ENCODE data around the gene AURKB. TPM values are rescaled to one million over a fixed set of nuclear protein-coding genes. Genes with fewer than 3 reads are reported as not detected.
A peak's percentile ranks its signal among the peaks of the same experiment; 100 is the strongest.

Gene AURKB
- total and polyA plus RNA-seq, 2 of the 13 experiments (the other 11 are each of a cell fraction or from before 2014, with no cell fraction given): 29.5 to 75.3 TPM

DNA sequence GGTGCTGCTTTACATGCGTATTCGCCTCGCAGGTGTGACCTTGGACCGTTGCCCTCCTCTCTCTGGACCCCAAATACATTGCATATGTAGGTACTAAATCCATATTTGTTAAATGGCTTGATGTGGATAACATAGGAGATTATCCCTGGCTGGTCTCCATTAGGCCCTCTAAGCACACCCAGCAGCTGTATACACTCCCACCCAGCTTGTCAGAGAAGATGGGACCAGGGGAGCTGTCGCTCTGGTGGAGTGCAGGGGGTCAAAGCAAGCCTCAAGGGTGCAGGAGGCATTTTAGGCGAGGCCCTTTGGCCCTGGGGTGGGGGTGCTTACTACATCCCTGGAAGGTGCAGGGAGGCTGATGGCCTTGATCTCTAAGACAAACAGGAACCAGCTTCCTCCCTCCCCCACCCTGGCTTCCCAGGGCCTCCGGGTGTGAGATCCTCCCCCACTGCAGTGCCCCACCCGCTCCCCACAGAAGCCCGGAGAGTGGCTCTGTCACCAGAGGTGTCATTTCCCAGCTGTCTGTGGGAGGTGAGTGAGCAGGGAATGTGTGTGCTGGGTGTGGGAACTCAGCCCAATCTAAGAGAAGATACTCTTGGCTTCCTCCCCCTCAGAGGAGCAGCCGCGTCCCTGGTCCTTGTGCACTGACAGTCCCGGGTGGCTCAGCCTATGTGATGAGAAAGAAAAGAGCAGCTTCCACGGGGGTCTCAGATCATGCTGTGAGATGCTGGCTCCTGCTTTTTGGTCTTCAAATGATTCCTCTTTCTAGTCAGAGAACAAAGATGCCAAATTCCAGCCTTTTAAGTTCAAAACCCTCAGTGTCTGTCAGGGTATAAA, 46.2 kb downstream of the AURKB start (continued):
- TF ChIP-seq POGK (CRISPR knock-in tag; conservative IDR thresholded peaks at IDR 0.05) (no peak), NR3C1 (CRISPR knock-in tag; IDR thresholded peaks at IDR 0.05) (no peak), AGO2 (optimal IDR thresholded peaks at IDR 0.05; ENCODE audit: low read depth, low read length) (no peak), TFE3 (CRISPR knock-in tag; IDR thresholded peaks at IDR 0.05) (no peak), HMG20A (CRISPR knock-in tag; IDR thresholded peaks at IDR 0.05; ENCODE audit: borderline replicate concordance) (no peak; the same call in 1 of the 2 replicates), ZFP82 (CRISPR knock-in tag; IDR thresholded peaks at IDR 0.05; ENCODE audit: borderline replicate concordance) (no peak), ZSCAN22 (CRISPR knock-in tag; IDR thresholded peaks at IDR 0.05) (no peak), PAF1 (CRISPR knock-in tag; IDR thresholded peaks at IDR 0.05) (no peak), KDM5A (IDR thresholded peaks at IDR 0.05; ENCODE audit: borderline replicate concordance, low read length) (no peak), FOSL2 (CRISPR knock-in tag; IDR thresholded peaks at IDR 0.05) (no peak), KDM5B (CRISPR knock-in tag; IDR thresholded peaks at IDR 0.05; ENCODE audit: borderline replicate concordance) (no peak), ZNF605 (CRISPR knock-in tag; IDR thresholded peaks at IDR 0.05) (no peak; the same call in 1 of the 2 replicates), ZNF589 (CRISPR knock-in tag; conservative IDR thresholded peaks at IDR 0.05) (no peak), HNRNPLL (IDR thresholded peaks at IDR 0.05; ENCODE audit: low read depth, low read length, poor library complexity, severe bottlenecking) (no peak), SIN3A (IDR thresholded peaks at IDR 0.05; ENCODE audit: borderline replicate concordance, low read depth, low read length) (peak; percentile 61; the same call in 1 of the 2 replicates), ZNF12 (CRISPR knock-in tag; IDR thresholded peaks at IDR 0.05) (no peak)
- TF ChIP-seq, protein P1, sequence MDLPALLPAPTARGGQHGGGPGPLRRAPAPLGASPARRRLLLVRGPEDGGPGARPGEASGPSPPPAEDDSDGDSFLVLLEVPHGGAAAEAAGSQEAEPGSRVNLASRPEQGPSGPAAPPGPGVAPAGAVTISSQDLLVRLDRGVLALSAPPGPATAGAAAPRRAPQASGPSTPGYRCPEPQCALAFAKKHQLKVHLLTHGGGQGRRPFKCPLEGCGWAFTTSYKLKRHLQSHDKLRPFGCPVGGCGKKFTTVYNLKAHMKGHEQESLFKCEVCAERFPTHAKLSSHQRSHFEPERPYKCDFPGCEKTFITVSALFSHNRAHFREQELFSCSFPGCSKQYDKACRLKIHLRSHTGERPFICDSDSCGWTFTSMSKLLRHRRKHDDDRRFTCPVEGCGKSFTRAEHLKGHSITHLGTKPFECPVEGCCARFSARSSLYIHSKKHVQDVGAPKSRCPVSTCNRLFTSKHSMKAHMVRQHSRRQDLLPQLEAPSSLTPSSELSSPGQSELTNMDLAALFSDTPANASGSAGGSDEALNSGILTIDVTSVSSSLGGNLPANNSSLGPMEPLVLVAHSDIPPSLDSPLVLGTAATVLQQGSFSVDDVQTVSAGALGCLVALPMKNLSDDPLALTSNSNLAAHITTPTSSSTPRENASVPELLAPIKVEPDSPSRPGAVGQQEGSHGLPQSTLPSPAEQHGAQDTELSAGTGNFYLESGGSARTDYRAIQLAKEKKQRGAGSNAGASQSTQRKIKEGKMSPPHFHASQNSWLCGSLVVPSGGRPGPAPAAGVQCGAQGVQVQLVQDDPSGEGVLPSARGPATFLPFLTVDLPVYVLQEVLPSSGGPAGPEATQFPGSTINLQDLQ (CRISPR knock-in tag; IDR thresholded peaks at IDR 0.05): no peak
- TF ChIP-seq, protein P2, sequence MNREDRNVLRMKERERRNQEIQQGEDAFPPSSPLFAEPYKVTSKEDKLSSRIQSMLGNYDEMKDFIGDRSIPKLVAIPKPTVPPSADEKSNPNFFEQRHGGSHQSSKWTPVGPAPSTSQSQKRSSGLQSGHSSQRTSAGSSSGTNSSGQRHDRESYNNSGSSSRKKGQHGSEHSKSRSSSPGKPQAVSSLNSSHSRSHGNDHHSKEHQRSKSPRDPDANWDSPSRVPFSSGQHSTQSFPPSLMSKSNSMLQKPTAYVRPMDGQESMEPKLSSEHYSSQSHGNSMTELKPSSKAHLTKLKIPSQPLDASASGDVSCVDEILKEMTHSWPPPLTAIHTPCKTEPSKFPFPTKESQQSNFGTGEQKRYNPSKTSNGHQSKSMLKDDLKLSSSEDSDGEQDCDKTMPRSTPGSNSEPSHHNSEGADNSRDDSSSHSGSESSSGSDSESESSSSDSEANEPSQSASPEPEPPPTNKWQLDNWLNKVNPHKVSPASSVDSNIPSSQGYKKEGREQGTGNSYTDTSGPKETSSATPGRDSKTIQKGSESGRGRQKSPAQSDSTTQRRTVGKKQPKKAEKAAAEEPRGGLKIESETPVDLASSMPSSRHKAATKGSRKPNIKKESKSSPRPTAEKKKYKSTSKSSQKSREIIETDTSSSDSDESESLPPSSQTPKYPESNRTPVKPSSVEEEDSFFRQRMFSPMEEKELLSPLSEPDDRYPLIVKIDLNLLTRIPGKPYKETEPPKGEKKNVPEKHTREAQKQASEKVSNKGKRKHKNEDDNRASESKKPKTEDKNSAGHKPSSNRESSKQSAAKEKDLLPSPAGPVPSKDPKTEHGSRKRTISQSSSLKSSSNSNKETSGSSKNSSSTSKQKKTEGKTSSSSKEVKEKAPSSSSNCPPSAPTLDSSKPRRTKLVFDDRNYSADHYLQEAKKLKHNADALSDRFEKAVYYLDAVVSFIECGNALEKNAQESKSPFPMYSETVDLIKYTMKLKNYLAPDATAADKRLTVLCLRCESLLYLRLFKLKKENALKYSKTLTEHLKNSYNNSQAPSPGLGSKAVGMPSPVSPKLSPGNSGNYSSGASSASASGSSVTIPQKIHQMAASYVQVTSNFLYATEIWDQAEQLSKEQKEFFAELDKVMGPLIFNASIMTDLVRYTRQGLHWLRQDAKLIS (CRISPR knock-in tag; IDR thresholded peaks at IDR 0.05): no peak
- TF ChIP-seq, protein P3, sequence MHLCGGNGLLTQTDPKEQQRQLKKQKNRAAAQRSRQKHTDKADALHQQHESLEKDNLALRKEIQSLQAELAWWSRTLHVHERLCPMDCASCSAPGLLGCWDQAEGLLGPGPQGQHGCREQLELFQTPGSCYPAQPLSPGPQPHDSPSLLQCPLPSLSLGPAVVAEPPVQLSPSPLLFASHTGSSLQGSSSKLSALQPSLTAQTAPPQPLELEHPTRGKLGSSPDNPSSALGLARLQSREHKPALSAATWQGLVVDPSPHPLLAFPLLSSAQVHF (CRISPR knock-in tag; IDR thresholded peaks at IDR 0.05): no peak

Measured in HepG2 (cell line).